Body of pancreas (tissue), 4 donors: ENCODE data around the gene FKBP1C.

Source experiments
- CTCF ChIP-seq, 7 experiments: fragments of 450-650 bp in 4 of 7; fragments of 200-600 bp in 3 of 7; sonication (generic) in 3 of 7; IDR thresholded peaks; one replicate each; pipeline ENCODE4 v1.5.1; 2016 to 2019; ENCODE audit warnings: antibody characterized with exemption in 7 of 7
- POLR2A ChIP-seq, 3 donors: fragments of 450-650 bp; IDR thresholded peaks; one replicate each; pipeline ENCODE4 v1.6.1; 2016; ENCODE audit warnings: antibody characterized with exemption in 3 of 3, mild to moderate bottlenecking in 2 of 3

DNA sequence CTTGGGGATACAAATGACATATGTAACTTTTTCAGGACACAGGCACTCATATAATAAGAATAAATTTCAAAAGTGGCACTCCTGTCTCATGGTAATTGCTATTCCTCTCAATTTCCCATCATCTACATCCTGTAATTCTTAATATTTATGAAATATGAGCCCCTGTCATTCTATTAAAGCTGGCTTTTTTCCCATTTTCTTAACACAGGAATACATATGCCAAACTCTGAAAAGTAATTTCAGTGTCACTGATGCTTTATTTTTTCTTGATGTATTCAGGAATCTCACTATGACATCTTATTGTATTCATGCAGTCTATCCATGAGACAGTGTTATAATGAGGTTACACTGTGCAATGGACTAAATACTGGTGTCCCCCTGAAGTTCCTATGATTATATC, 24.3 kb upstream of the FKBP1C start:
- TF ChIP-seq POLR2A (IDR thresholded peaks at IDR 0.05) = no peak
- TF ChIP-seq CTCF (IDR thresholded peaks at IDR 0.05) = no peak
